Stimulated activated CD4-positive, alpha-beta T cell treated with anti-CD3 and anti-CD28 coated beads, TNF-alpha, amount 100 ng/mL, for 1 hour (primary cell): ENCODE measurements around the gene P2RY6.
"Not testable (repeated sequence)": the region's sequence is repeated elsewhere in the genome, so short reads cannot be mapped to it uniquely, and the experiment has no call there.

Source experiments
- DNase-seq, 3 donors: peaks; one replicate each; pipeline ENCODE4 v3.0.0-alpha.2; 2020; ENCODE audit warnings: low read depth in 3 of 3, low spot score in 1 of 3

Gene P2RY6, protein sequence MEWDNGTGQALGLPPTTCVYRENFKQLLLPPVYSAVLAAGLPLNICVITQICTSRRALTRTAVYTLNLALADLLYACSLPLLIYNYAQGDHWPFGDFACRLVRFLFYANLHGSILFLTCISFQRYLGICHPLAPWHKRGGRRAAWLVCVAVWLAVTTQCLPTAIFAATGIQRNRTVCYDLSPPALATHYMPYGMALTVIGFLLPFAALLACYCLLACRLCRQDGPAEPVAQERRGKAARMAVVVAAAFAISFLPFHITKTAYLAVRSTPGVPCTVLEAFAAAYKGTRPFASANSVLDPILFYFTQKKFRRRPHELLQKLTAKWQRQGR

DNA sequence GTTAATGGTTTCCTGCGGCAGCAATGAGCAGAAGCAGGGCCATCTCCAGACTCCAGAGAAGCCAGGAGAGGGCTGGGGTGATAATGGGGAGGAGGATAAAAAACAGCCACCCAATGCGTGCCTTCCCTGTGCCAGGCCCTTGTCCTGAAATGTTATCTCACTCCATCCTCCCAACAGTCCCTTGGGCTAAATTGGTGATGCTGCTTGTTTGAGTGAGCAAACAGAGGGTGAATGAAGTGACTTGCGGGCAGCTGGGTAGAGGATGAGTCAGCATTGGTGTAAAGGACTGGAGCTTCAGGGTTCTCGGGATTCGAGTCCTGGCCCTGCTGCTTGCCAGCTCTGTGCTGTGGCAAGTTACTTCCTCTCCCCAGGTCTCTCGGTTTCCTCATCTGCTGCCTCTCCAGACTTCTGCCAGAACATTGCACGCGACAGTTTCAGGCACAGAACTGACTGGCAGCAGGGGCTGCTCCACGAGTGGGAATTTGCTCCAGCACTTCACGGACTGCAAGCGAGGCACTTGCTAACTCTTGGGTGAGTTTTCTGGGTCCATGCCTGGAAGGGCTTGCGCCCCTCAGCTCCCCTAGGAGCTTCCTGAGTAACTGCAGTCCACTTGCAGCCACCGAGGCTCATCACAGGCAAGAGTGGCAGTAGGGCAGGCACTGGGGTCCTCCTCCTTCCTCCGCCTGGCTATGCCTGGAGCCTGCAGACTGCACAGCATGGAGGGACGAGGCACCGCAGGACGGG, at the start of gene P2RY6:
P2RY6 (plus strand) TSS at position 403 of the 744 bp plus-strand sequence. CDS start 24,181 bp downstream, outside the sequence.
- no peak for DNase-seq

DNA sequence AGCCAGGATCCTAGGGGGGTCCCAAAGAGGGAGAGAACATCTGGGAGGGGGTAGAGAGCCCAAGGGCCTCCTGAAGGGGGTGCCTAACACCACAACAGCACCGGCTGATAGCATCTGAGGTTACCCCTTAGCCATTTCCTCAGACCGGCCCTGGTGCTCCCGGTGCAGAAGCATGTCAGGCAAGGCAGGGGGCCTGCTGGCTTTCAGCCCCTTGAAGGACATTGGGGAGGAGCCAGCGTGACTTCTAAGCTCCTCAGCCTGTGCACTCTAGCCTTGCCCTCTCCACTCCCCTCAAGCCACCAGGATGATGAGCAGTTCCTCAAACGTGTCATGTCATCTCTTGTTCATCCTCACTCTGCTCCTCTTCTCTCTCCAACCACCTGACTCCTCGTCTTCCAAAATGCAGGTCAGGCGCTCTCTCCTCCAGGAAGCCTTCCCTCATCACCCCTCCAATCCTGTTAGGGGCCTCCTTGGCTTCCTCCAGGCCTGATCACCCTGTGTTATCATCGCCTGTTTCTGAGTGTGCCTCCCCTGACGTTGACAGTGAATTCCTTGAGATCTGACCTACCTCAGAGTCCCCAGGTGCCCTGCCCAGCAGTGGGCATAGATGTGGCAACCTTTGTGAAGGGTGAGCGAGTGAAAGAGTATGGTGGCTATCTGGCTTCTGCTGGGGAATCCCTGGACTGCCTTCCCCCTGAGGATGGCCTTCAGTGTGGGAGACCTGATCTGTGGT, 48.0 kb upstream of the P2RY6 start:
- DNase-seq, result no peak

DNA sequence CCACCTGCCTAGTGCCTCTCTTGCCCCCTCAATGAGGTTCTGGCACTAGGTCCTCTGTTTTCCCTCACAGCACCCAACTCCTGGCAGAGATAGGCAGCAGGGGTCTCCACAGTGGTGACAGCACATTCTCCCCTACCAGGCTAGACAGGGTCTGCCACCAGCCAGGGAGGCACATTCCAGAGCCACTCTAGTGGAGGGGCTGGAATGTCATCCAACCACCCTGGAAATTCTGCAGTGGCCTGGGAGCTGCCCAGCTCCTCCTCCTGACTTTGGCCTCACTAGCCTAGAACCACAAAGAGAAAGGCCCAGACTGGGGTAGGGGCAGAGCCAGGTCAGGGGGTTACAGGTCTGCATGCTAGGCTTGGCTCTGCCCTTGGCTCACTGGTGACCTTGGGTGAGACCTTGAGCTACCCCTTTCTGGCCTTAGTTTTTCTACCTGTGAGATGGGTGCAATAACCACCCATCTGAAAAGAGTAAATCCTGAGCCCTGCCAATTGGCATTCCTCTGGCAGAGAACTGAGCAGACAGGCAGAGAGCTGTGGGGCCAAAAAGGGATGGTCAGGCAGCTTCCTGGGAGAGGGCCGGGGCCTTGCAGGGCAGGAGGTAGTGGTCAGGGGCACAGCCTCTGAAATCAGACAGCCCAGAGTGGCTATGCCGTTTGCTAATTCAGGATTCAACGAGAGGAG, 47.0 kb upstream of the P2RY6 start:
- no peak for DNase-seq

DNA sequence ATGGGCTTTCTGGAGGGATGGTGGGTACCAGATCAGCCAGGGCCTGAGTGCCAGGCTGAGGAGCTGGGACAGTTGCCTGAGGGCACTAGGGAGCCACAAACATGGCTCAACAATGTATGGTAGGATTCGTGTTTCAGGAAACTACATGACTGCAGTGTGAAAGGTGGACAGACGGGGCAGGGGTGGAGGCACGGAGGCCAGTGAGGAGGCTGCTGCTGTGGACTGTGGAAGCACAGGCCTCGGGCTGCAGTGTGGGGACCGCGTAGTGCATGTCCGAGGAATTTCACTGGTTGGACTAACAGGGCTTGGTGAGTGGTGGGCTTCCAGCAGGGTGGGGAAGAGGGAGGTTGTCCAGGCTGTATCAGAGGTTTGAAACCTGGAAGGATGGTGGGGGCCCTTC, 46.3 kb upstream of the P2RY6 start:
- no peak for DNase-seq

DNA sequence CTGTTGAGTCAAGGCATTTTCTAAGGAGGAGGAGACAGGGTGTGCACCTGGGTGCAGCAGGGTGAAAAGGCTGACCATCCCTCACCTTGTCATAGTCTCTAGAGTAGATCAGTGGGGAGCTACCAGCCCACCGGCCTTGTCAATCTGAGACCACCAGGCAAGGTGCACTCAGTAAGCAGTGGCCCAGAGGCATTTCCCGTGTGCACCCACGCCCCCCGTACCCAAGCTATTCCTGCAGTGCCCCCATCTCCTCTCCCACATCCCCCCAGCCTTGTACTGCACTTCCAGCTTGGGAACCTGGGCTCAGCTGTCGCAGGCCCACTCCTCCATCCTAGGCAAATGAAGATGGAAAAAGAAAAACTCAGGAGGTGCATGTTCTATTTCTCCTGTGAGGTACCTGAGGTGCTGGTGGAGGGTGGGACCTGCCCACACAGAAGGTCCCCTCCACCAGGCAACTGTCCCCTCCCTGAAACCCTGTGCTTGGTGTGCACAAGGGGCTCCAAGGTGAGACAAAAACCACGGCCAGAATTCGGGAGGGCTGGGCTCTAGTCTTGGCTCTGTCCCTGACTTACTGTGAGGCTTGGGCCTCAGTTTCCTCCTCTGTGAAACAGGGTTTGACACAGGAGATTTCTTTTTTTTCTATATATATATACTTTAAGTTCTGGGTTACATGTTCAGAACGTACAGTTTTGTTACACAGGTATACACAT, 45.7 kb upstream of the P2RY6 start:
- no peak for DNase-seq

DNA sequence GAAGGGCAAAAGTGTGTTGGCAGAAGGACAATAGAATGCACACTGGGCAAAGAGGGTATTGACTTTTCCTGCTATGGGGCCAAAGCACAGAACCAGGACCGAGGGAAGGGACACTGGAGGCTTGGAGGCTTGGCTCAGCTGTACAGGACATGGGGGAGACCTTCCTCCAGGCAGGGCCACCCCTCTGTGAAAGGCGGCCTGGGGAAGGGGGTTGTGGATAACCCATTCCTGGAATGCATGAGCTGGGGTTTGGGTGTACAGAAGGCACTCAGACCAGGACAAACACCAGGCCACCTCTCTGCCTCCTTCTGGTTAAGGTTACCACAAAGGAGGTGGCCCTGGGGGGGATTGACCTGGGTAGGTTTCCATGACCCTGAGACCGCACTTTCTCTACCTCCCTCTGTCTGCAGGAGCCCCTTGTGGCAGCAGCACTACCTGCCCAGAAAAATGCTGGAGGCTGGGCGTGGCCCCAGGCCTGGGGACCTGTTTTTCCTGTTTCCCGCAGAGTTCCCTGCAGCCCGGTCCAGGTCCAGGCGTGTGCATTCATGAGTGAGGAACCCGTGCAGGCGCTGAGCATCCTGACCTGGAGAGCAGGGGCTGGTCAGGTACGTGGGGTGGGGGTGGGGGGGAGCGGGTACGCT, 44.4 kb upstream of the P2RY6 start:
- DNase-seq, result no peak

DNA sequence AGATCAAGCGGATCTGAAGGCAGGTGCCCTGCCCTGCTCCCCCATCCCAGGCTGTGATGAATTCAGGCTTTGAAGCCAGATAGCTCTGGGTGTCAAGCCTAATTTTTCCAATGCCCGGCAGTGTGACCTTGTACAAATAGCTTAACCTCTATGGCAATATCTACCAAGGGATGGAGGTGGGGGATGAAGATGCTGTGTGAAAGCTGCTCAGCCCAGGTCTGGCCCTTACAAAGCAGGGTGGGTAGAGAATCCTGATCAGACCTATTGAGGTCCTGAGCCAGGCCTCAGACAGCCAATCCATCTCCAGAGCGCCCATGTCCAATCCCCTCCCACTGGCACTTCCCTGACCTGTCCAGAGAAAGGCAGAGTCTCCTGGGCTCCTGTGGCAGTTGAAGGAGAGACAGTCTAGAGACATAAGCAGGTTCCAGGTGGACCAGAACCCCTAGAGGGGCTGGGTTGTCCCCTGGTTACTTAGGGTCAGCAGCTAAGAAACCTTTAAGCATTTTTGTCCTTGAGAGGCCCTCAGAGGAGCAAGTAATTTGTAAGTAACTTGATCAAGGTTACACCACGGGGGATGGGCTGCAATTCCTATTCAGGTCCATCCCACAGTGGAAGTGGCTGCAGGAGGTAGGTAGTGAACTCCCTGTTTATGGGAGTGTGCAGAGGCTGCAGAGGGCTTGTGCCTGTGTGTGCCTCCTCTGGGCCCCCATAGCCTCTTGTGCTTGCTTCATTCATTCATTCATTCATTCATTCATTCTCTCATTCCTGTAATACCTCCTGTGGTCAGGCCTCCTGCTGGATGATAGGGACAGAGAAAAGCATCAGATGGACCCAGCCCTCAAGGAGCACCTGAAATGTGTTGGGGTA, 43.6 kb upstream of the P2RY6 start:
- DNase-seq, result no peak

DNA sequence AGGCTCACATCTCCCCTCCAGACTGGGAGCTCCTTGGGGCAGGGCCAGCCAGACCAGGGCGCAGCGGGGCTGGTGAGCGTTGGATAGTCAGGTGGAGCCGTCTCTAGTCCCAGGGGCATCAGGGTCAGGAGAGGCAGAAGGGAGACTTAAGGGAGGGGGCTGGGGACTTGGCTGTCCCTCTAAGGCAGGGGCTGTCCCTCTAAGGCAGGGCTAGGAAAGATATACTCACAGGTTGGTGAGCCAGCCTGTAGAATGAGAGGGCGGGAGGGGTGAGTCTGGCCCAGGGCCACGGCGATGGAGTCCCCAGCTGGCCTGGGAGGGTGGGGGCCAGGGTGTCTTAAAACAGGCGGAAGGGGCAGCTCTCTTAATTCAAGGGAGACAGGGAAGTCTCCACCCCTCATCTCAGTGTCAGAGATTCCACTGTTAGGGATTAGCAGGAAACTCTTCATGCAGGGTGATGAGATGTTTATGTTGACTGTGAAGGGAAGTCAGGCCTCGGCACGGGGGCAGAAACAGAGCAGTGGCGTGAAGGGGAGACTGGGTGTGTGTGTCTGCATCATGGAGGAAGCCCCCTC, 42.7 kb upstream of the P2RY6 start:
- DNase-seq, result no peak

DNA sequence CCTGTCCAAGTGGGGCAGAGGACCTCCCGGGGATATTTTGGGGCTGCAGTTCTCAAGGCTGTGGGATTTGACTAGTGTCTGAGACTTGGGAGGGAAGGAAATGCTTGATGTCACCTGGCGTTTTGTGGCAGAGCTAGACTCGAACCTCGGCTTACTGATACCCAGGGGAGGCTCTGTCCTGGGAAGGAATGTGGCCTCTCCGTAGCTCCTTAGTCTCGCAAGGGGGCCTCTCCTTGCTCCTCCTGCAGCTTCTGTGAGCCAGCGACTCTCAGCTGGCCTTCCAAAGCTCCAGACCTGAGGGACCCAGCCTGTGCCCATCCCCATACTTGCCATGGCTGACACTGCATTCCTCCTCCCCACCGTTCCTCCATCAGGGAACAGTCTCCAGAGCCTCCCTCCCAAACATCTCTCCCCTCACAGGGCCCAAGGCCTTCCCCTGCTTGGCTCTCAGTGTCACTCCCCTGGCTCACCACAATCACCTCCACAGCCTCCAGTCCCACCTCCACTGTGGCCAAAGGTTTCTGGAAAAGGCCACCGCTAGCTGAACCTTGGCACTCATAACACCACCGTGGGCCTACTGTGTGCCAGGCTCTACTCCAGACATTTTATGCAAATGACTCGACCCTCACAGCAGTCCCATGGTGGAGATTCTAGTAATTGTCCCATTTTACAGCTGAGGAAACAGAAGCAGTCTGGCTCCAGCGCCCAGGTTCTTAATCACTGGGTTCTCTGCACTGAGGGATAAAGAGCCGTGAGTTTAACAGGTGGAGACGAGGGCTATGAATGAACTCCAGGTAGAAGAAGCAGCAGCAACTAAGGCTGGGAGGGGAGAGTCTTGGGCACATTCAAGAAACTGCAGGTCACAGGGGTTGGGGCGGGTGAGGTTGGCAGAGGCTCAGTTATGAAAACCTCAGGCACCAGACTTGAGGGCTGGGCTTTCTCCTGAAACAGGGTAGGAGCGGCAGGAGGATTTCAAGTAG, 42.0 kb upstream of the P2RY6 start:
- no peak for DNase-seq

DNA sequence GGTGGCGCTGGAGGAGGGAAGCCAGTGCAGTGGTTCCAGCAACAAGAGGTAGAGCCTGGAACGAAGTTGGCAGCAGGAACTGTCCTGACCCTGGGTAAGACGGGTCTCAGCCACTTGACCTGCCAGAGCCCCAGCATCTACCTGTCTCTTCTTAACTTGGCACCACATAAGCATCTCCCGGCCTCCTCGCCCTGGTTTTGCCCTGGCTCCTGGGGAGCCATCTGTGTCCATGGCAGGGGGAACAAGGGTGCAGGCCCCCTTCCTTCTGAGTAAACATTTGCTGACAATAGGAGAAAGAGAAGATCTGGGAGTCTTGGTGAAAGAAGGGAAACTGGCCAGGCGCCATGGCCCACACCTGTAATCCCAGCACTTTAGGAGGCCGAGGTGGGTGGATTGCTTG, 41.2 kb upstream of the P2RY6 start:
- DNase-seq, result no peak

DNA sequence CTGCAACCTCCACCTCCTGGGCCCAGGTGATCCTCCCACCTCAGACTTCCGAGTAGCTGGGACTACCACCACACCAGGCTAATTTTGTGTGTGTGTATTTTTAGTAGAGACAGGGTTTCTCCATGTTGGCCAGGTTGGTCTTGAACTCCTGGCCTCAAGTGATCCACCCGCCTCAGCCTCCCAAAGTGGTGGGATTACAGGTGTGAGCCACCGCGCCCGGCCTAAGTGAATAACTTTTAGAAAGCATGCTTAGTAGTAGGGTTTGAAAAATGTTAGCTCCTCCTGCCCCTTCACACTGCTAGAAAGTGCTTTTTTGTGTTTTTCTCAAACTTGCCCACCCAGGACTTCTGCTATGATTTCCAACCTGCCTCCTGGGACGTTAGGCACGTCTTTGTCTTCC, 39.7 kb upstream of the P2RY6 start:
- not testable (repeated sequence) for DNase-seq

DNA sequence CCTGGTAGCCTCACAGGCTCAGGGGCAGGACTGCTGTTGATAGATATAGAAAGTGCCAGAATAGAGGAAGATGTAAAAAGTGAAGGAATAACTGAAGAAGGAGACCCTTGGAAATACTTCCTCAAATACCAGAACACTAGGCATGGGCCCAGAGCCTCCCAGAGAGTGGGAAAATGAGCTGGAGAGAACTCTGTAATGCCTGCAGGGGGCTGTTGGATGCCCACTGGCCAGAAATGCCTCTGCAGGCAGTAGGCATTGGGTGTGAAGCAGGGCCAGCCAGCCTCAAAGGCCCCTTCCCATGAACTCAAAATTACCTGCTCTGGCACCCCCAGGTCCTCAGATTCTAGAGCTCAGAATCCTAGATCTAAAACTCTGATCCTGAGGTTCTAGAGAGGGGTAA, 38.9 kb upstream of the P2RY6 start:
- DNase-seq, result no peak

DNA sequence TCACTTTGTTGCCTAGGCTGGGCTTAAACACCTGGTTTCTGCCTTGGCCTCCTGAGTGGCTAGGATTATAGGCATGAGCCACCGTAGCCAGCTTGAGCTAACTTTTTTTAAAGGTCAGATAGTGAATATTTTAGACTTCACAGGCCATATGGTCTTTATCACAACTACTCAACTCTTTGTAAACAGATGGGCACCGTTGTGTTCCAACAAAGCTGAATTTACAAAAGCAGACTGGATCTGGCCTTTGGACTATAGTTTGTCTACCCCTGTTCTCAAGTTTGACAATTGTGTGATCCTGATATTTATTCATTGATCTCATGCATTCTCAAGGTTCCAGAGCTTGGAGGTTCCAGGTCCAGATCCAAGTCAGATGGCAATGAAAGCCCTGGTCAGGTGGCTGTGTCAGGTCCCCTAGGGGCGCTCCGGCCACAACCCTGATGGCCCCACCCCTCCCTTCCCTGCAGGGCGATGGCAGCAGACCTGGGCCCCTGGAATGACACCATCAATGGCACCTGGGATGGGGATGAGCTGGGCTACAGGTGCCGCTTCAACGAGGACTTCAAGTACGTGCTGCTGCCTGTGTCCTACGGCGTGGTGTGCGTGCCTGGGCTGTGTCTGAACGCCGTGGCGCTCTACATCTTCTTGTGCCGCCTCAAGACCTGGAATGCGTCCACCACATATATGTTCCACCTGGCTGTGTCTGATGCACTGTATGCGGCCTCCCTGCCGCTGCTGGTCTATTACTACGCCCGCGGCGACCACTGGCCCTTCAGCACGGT, 38.3 kb upstream of the P2RY6 start:
- DNase-seq, result no peak

DNA sequence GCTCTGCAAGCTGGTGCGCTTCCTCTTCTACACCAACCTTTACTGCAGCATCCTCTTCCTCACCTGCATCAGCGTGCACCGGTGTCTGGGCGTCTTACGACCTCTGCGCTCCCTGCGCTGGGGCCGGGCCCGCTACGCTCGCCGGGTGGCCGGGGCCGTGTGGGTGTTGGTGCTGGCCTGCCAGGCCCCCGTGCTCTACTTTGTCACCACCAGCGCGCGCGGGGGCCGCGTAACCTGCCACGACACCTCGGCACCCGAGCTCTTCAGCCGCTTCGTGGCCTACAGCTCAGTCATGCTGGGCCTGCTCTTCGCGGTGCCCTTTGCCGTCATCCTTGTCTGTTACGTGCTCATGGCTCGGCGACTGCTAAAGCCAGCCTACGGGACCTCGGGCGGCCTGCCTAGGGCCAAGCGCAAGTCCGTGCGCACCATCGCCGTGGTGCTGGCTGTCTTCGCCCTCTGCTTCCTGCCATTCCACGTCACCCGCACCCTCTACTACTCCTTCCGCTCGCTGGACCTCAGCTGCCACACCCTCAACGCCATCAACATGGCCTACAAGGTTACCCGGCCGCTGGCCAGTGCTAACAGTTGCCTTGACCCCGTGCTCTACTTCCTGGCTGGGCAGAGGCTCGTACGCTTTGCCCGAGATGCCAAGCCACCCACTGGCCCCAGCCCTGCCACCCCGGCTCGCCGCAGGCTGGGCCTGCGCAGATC, 37.5 kb upstream of the P2RY6 start:
- no peak for DNase-seq

DNA sequence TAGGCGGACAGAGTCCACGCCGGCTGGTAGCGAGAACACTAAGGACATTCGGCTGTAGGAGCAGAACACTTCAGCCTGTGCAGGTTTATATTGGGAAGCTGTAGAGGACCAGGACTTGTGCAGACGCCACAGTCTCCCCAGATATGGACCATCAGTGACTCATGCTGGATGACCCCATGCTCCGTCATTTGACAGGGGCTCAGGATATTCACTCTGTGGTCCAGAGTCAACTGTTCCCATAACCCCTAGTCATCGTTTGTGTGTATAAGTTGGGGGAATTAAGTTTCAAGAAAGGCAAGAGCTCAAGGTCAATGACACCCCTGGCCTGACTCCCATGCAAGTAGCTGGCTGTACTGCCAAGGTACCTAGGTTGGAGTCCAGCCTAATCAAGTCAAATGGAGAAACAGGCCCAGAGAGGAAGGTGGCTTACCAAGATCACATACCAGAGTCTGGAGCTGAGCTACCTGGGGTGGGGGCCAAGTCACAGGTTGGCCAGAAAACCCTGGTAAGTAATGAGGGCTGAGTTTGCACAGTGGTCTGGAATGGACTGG, 36.8 kb upstream of the P2RY6 start:
- DNase-seq, result no peak

DNA sequence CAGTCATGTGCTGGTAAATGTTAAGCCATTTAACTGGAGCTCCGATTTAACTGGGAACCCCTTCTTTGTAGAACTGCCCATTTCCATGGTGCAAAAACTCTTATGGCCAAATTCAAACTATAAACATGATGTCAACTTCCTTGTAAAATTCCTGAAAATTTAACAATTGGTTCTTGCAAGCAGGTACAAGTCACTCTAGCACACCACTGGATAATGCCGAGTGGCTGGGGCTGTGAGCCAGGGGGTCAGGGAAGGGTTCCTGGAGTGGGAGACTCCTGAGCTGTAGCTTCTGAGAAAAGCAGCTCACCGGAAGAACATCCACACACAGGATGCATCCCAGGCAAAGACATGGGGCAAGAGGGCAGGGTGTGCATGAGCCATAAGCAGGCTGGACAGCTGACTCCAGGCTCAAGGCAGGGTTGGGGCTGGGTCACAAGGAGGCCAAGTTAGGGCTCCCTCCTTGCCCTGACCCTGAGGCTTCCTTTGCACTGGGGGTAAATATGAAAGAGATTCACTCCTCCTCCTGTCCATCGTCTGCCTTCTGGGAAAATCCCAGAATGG, 35.9 kb upstream of the P2RY6 start:
- DNase-seq, result no peak
